HG03571 (cell line): ENCODE data around the gene DCP1A.
A peak's percentile ranks its signal among the peaks of the same experiment; 100 is the strongest.
"Not testable (repeated sequence)": the region's sequence is repeated elsewhere in the genome, so short reads cannot be mapped to it uniquely, and the experiment has no call there.

Experiments
- ATAC-seq: cut with Tn5 transposase; IDR thresholded peaks from one replicate; pipeline ENCODE4 v1.9.1; 2021; ENCODE audit not compliant: unreplicated experiment

Gene DCP1A

DNA sequence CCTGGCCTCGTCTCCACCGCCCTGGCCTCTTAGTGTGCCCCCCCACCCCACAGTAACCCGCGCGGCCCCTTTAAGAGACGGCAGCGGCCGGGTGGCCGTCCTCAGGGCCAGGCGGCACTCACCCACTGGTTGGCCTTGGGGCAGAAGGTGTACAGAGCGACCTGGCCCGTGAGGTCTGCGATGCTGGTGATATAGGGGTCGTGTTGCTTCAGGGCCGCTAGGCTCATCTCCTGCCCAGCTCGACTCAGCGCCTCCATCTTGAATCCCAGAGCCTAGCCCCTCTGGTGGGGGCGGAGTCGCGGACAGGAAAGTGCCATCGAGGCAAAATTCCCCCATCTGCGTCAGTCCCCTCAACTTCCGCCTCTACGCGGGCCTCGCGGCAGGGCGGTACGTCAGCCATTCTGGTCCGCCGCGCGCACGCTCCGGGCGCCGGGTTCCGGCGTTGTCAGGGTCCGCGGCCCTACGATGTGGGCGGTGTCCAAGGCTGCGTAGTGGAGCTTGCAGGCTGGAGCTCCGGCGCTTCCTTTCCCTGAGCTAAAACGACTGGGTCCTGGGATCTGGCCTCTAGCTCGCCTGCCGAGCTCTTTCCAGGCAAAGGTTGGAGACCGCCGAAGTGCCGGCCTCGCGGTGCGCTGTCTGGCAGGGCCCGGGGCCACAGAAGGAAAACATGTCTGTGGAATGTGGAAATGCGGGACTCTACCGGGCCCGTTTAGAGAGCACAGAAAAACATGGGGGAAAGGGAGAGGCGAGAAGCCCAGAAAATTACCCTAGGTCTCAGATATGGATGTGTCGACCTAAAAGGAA is at the start of gene DCP1A:
Gene DCP1A, minus strand, starts transcription at position 283 of the 804 bp plus-strand sequence. Its CDS starts 26 bp downstream, at position 257.
- ATAC-seq = peak; percentile 97

DNA sequence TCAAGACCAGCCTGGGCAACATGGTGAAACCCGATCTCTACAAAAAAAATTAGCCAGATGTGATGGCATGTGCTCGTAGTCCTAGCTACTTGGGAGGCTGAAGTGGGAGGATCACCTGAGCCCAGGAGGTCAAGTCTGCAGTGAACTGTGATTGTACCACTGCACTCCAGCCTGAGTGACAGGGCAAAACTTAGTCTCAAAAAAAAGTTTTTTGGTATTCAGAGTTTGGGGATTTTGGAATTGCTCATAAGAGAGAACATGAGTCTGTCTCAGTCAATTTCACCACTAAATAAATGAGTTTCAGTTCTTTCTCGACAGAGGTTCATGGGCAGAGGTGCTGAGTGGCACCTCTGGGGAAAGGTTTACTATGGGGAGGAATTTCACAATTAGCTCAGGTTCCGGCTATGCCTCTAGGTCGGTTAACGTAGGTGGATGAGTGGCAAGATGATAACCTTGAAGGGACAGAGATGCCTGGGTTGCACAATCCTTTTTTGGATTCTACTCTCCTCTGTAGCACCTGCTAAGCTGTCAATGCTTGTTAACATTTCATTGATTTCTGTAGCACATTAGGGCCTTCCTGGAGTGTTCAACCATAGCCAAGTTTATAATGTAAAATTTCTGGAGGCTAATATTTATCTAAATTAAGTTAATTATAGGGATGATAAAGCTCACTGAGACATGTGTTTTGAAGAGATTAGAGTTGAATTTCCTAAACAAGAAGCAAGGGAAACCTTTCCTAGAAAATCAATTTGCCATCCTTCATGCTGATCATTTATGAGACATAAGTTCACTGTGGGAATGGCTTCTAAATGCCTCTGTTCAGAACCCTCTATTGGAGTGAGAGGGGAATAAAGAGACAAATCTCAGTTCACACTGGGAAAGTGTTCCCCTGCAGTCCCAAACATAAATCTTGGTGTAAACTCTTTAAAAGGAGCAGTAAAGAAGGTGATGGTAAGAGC is 37.4 kb upstream of the DCP1A start:
- ATAC-seq = no peak

DNA sequence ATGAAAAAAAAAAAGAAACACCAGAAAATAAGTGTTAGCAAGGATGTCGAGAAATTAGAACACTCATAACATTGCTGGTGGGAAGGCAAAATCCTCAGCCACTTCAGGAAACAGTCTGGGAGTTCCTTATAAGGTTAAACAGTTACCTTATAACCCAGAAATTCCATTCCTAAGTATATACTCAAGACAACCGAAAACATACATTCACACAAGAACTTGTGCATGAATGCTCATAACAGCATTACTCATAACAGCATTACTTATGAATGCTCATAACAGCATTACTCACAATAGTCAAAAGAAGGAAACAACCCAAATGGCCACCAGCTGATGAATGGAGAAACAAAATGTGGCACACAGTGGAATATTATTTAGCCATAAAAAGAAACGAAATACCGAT is 34.8 kb upstream of the DCP1A start:
- ATAC-seq = no peak

DNA sequence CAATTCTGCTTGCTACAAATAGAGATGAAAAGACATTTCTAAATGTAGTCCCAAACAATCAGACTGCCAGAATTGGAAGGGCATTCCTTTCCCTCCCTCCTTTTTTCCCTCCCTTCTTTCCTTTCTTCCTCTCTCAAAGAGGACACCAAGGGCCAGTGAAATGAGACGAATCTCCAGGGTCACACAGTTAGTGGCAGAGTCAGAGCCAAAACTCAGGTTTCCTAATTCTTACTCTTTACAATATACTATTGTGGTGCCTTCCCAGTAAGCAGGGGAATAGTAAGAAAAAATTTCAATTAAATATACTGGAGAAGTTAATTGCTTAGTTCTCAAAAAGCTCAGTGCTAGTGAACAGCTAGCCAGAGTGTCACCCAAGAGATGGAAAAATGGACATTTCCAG is 33.0 kb upstream of the DCP1A start:
- ATAC-seq = no peak

DNA sequence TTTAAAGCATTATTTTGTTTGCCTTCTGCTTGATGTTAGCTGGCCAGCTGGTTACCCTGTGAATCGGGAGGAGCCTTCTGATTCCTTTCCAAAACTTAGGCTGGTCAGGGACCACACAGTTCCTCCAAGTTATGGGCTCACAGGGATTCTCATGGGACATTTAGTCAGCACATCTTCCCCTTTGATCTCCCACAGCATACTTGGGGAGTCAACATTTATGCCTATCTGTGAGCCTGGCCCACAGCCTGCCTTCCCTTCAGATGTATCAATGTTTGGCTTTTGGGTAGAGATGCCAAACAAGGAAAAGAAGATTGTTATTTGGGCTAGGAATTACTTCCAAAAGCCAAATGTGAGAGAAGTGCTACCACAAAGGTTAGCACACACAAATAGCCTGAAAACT is 32.6 kb upstream of the DCP1A start:
- no peak for ATAC-seq

DNA sequence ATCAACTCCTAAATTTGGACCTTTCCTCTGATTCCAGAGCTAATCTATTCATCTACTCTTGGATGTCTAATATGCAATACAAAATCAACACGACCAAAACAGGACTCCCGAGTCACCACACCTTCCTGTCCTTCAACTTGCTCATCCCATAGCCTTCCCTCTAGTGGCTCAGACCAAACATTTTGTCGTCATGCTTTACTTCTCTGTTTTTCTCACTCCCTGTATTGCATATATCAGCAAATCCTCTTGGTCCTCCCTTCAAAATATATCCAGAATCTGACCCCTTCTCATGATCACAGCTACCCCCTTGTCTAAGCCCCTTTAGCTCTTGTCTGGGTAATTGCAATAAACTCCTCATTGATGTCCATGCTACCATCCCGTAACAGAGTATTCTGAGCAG is 30.5 kb upstream of the DCP1A start:
- ATAC-seq = no peak

DNA sequence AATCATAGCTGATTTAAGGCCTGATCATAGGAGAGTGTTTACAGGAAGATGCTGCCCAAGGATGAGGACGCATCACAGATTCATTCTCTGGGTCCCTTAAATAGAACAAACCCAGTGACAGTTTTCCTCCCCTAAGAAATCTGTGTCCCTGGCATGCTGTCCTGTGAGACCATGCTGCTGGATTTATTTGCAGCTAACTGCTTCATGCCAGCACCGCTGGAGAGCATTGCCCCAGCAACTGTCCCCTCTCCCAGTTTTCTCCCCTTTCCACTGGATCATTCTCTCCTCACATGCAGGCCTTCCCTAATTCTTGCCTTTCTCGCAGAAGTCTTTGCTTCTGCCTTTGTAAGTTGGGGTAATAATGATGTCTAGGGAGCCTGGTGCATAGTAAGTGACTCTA is 29.3 kb upstream of the DCP1A start:
- no peak for ATAC-seq

DNA sequence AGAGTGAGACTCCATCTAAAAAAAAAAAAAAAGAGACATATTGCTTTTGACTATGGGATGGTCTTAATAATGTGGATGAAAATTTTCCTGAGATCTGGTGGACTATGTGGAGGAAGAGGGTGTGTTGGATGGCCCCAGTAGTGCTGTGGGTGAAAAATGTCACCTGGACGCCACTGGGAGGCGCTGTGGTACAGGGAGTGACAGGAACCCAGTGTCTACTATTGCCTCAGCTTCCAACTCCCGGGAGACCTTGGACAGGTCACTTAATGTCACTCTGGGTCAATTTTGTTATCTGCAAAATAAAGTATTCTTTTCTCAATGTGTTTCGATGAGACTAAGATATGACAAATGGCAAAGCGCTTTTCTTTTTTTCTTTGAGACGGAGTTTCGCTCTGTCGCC is 27.7 kb upstream of the DCP1A start:
- no peak for ATAC-seq

DNA sequence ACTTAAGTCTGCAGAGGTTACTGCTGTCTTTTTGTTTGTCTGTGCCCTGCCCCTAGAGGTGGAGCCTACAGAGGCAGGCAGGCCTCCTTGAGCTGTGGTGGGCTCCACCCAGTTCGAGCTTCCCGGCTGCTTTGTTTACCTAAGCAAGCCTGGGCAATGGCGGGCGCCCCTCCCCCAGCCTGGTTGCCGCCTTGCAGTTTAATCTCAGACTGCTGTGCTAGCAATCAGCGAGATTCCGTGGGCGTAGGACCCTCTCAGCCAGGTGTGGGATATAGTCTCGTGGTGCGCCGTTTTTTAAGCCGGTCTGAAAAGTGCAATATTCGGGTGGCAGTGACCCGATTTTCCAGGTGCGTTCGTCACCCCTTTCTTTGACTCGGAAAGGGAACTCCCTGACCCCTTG is 23.4 kb upstream of the DCP1A start:
- not testable (repeated sequence) for ATAC-seq

DNA sequence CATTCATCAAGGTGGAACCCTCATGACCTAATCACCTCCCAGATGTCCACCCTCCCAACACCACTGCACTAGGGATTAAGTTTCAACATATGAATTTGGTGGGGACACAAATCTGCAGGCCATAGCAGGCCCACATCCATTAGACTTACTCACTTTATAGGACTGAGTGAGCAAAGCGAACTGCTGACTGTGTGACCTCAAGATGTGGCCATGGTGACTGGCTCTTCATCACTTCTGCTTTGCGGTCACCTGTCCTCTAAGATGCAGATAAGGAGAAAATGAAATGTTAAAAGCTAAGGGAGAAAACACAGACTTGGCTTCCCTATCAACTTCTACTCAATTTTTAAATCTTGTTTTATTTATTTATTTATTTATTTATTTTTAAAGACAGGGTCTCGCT is 14.5 kb upstream of the DCP1A start:
- ATAC-seq = no peak

DNA sequence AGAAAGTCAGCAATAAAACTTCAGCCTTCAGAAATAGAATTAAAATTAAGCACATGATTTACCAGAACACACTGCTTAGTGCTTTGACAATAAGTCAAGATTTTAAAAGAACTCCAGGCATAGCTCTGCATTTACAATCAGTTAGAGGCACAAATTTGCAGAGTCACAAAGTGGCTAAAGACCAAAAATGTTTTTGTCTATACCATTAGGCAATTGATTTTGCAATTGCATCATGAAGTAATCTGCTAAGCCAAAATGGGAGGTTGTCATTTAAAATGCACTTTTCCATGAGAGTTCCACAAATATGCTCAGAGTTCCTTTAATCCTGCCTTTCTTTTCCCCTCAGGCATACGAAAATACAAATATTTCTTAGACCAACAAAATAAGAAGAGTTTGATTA is 10.1 kb upstream of the DCP1A start:
- no peak for ATAC-seq

DNA sequence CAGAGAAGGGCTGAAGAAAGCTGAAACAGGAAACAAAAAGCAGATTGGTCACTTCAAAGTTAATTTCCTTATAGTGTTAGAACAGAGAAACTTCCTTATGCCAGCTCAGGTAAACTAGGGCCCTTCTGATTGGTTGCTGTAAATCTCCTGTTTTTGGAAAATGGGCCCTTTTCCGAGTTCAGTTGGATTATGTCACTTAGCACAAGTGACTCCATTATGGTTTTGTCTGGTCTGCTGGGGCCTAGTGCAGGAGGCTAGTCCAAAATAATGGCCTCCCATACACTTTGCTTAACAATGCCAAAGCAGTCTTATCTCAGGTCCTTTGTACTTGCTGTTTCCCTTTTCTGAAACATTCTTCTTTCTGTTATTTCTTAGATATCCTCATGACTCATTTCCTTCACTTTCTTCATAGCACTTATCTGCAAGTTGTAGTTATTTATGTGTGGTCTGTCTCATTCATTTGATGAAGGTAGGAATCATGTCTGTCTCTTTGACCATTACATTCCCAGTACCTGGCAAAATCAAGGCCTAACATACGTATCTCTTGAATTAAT is 7.7 kb upstream of the DCP1A start:
- ATAC-seq = no peak

DNA sequence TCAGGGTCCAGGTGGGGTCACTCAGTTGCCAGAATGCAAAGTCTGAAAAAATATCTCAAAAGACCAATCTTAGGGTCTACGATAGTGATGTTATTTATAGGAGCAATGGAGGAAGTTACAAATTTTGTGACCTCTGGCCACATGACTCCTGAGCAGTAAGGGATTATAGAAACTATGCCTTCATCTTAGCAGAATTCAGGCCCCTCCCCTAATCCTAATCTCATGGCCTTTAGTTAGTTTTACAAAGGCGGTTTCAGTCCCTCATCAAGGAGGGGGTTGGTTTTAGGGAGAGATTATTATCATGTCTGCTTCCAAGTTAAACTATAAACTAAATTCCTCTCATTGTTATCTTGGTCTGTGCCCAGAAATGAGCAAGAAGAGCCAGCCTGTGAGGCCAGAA is 5.9 kb upstream of the DCP1A start:
- ATAC-seq = no peak

DNA sequence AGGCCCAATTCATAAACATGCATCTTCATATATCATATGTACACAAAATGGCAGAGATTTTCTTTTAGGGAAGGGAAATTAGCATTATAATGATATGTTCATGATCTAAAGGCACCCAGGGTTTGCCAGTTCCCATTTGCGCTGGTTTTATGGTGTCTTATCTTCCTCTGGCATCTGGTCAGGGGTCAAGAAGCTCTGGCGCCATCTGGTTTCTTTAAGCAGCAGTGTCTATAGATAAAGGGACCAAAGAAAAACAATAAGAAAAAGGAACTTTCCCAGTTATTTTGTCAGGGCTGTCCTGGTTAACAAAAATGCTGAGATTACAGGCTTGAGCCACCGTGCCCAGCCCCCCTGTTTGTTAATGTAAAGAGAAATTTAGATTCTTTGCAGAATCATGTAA is 3.3 kb upstream of the DCP1A start:
- no peak for ATAC-seq

DNA sequence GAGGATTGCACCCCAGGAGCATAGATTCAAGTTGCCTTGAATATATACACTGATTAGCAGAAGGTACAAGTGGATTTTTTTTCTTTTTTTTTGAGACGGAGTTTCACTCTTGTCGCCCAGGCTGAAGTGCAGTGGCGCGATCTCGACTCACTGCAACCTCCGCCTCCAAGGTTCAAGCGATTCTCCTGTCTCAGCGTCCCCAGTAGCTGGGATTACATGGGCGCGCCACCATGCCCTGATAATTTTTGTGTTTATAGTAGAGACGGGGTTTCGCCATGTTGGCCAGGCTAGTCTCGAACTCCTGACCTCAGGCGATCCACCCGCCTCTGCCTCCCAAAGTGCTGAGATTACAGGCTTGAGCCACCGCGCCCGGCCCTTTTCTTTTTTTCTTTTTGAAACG is 775 bp upstream of the DCP1A start:
- not testable (repeated sequence) for ATAC-seq

DNA sequence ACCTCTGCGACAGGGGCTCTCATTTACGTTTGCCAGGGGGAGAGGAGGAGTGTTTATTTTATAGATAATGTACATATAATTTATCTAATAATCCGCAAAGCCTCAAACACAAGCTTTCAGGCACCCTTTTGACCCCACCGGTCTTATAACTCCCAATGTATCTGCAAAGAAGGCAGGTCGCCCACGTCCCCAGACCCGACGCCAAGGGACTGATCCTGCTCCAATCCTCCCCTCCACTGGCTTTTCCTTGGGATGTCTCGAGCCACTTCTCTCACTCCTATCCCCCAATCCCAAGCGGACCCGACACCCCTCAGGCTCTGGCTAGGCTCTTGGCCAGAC is 452 bp downstream of the DCP1A start:
- ATAC-seq = no peak

DNA sequence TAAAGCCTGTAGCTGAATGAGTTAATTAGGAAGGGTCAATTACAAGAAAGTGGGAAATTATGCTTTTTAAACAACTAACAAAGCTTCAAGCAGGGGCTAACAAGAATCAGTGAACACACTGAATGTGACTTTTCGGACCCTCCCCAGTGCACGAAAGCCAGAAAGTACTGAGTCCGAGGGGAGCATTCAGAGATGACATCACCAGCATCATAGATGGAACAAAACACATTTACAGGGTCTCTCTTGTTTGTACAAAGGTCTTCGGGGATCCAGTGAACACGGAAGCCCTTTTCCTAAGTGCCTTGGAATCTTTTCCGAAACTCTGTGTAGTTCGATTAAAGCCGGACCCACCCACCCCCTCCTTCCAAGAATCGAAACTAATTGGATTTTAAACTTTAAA is 829 bp downstream of the DCP1A start:
- no peak for ATAC-seq

DNA sequence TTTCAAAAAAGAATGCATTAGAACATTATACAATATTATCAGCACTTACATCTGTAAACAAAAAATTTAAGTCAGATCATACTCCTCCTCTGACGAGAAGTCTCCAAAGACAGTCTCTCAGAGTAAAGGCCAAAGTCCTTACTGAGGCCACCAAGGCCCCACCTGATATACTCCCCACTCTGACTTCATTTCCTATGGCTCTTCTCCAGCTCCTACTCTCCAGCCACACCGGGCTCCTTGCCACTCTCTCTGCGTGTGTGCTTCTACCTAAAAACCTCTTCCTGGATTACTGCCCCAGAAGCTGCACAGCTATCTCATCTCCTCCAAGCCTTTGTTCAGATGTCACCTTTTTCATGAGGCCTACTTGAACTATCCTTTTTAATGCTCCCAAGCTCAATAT is 5.0 kb downstream of the DCP1A start:
- ATAC-seq = no peak

DNA sequence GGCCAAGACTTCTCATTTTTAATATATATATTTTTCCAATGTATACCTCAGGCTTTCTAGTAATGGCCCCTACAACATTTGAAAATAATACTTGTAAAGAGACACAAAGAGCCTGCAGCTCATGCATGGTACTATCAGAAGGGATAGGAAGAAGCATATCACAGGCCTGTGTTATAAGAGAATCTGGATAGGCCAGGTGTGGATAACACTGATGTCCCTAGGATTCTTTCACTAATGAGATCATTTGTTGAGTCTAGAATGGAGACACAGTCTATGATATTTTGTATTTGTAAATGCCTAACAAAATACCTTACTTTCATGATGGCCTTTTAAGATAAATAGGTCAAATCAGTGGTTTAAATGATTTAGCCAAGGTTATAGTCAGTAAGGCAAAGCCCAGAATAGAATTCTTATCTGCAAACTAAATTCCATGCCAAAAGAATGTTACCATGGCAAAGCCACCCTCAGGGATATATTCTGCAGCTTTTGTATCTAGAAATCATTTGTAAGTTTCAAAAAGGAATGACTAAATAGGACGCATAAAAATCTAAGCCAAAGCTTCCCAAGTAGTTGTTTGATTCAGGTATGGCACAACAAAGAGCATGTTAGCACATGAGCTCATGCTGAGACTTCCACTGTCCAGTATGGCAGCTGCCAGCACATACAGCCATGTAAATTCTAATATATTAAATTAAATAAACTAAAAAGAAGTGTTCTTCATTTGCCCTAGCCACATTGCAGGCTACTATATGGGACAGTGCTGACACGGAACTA is 10.0 kb downstream of the DCP1A start:
- ATAC-seq = no peak

DNA sequence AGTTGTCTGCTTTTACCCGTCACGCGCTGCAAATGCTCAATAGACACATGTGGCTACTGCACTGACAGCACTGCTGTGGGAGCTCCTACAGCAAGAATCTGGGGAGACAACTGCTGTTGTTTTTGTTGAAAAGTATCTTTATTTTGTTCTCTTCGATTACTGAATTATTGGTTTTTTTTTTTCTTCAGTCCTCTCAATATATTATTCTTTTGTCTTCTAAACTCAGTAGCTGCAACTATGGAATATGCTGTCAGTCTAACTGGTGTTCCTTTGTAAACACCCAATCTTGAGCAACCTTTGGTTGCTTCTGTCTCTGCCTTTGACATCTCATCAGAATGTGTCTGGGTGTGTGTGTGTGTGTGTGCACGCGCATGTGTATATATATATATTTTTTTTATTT is 12.6 kb downstream of the DCP1A start:
- ATAC-seq = no peak

DNA sequence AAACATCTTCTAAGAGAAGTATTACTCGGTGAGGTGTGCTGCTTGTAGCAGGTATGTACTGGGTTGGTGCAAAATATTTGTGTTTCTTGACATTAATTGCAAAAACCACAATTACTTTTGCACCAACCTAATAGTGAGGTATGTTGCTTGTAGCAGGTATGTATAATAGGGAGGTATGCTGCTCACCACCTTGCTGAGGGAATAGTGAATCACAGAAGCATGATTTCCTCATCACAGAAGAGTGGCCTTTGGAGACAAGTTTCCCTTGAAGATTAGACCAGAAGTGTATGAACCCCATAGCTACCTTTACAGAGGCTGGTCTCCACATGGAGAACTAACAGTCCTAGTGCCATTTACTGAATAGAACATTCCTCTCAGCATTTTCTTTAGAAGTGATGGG is 15.5 kb downstream of the DCP1A start:
- no peak for ATAC-seq
